Progenitor cell of endocrine pancreas (in vitro differentiated cells): ENCODE measurements around the gene ANKRD23. TPM values are rescaled to one million over a fixed set of nuclear protein-coding genes. Genes with fewer than 3 reads are reported as not detected.

Experiments used
- DNase-seq: peaks from one replicate; pipeline ENCODE4 v3.0.0; 2021; ENCODE audit warnings: low spot score; ENCODE audit not compliant: unreplicated experiment
- H3K27ac Mint-ChIP-seq: 2 replicates; pipeline ENCODE4 v1.8.0; 2021; ENCODE audit warnings: mild to moderate bottlenecking, moderate library complexity, mixed read lengths
- H3K27me3 Mint-ChIP-seq: 2 replicates; pipeline ENCODE4 v1.8.0; 2021; ENCODE audit warnings: mixed read lengths
- H3K36me3 Mint-ChIP-seq: 2 replicates; pipeline ENCODE4 v1.8.0; 2022; ENCODE audit warnings: mixed read lengths; ENCODE audit not compliant: insufficient read depth
- H3K4me1 Mint-ChIP-seq: 2 replicates; pipeline ENCODE4 v1.8.0; 2021; ENCODE audit warnings: low read depth, mixed read lengths
- H3K4me3 Mint-ChIP-seq: 2 replicates; pipeline ENCODE4 v1.8.0; 2021; ENCODE audit warnings: low read depth, mild to moderate bottlenecking, moderate library complexity, mixed read lengths
- H3K9me3 Mint-ChIP-seq: 2 replicates; pipeline ENCODE4 v1.8.0; 2021; ENCODE audit warnings: low read depth, mixed read lengths
- CTCF ChIP-seq: fragments of 200-600 bp; sonication (generic); IDR thresholded peaks from one replicate; pipeline ENCODE4 v1.5.0; 2021; ENCODE audit warnings: antibody characterized with exemption, mild to moderate bottlenecking; ENCODE audit not compliant: unreplicated experiment
- total RNA-seq: library from RNA; stranded (reverse); gene quantifications from 2 replicates; pipeline ENCODE4 v1.2.1, GENCODE V29; 2021

ANKRD23 gene
- total RNA-seq, 1 donor from 2014 or later: 8.3 TPM

- peaks cover 17% of the 10 kb centered on the region for H3K4me1 Mint-ChIP-seq
- TF ChIP-seq CTCF: no peak
- no peak overlapping the region for H3K27ac Mint-ChIP-seq
- H3K4me3 Mint-ChIP-seq: no peak overlapping the region
- no peak for DNase-seq
- H3K9me3 Mint-ChIP-seq: no peaks in the 10 kb centered on the region
- peaks cover 26% of the 10 kb centered on the region for H3K36me3 Mint-ChIP-seq
- no peaks in the 10 kb centered on the region for H3K27me3 Mint-ChIP-seq
These were observed 17.1 kb downstream of the ANKRD23 start for GRCh38 chr2:96826546-96827278.

- no peak overlapping the region for H3K27ac Mint-ChIP-seq
- H3K4me1 Mint-ChIP-seq: peaks cover 27% of the 10 kb centered on the region
- no peaks in the 10 kb centered on the region for H3K9me3 Mint-ChIP-seq
- peaks cover 22% of the 10 kb centered on the region for H3K36me3 Mint-ChIP-seq
- DNase-seq: no peak
- TF ChIP-seq CTCF: no peak
- H3K27me3 Mint-ChIP-seq: no peaks in the 10 kb centered on the region
- H3K4me3 Mint-ChIP-seq: no peak overlapping the region
These were observed 18.8 kb downstream of the ANKRD23 start for GRCh38 chr2:96825057-96825456.

DNA sequence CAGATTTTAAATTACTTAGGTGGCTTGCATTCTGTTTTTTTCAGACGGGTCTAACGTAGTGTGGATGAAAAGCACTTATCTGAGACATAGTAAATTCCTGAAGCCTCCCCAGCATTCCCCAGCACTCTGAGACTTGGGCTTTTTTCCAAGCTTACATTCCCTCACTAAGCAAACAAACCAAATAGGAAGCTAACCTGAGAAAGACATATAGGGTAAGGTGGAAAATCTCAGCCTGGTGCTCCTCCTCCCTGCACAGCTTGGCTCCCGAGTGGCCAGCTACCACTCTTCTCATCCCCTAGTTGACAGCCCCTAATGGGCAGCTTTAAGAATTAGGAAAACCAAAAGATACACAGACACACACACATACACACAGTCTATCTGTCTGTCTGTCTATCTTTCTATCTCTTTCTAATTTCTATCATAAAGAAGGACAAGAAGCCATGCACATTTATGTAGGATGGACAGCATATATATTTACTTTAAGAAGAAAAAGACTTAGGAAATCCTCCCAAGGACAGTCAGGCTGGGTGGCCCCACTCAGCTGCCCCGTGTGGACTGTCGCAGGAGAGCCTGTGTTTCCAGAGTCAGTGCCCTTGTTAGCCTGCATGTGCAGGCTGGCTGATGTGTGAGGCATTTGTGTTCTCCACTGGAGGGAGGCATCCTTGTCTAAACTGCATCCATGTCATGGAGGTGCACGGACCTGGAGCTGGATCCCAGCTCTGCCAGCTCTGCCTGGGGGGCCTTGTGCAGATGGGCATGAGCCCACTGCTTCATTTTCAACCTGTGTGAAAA is 19.5 kb downstream of the ANKRD23 start:
- H3K4me1 Mint-ChIP-seq: peaks cover 35% of the 10 kb centered on the region
- H3K36me3 Mint-ChIP-seq: peaks cover 18% of the 10 kb centered on the region
- no peaks in the 10 kb centered on the region for H3K9me3 Mint-ChIP-seq
- no peak overlapping the region for H3K4me3 Mint-ChIP-seq
- no peak for DNase-seq
- no peak overlapping the region for H3K27ac Mint-ChIP-seq
- TF ChIP-seq CTCF: no peak
- H3K27me3 Mint-ChIP-seq: no peaks in the 10 kb centered on the region

DNA sequence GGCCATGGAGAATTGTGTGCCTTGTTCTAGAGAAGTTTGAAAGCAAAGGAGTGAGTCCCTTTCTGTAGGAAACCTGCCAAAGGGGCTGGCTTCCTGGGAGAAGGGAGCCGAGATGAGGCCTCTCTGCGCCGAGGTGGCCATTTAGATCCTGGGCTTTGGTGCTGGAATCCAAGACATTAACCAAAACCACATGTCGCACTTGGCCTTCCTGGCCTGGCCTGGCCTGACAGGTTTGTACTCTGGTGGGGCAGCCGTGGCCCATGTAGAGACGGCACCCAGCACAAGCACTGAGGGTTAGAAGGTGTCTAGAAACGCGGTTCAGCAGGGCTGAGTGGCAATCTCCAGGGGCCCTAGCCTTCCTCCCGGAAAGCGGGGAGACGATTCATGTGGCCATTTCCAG is 20.6 kb downstream of the ANKRD23 start:
- H3K4me3 Mint-ChIP-seq: no peak overlapping the region
- TF ChIP-seq CTCF: no peak
- DNase-seq: no peak
- H3K36me3 Mint-ChIP-seq: peaks cover 13% of the 10 kb centered on the region
- peaks cover 46% of the 10 kb centered on the region for H3K4me1 Mint-ChIP-seq
- H3K9me3 Mint-ChIP-seq: no peaks in the 10 kb centered on the region
- no peaks in the 10 kb centered on the region for H3K27me3 Mint-ChIP-seq
- no peak overlapping the region for H3K27ac Mint-ChIP-seq

DNA sequence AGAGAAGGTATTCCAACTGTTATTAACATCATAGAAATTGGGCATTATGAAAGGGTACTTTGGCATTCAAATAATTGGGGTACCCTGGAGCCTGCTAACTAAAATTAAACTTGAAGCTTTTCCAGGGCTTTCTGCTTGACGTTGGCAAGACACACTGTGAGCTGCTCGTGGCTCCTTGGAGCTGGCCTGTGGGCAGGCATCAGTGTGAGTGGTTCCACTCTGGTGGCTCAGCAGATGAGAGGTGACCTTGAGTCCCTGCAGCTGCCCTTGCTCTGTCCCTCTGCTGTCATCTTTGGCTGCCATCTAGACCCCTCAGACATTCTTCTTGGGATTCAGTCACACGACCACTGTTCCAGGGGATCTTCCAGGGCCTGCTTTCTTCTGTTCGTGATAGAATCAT is 21.0 kb downstream of the ANKRD23 start:
- H3K4me1 Mint-ChIP-seq: peaks cover 50% of the 10 kb centered on the region
- H3K36me3 Mint-ChIP-seq: peaks cover 13% of the 10 kb centered on the region

More for the DNA sequence above, 21.0 kb downstream of the ANKRD23 start:
- Mint-ChIP-seq H3K9me3 (no peaks in the 10 kb centered on the region), H3K27ac (no peak overlapping the region), H3K27me3 (no peaks in the 10 kb centered on the region), H3K4me3 (no peak overlapping the region)
- no peak for TF ChIP-seq CTCF
- DNase-seq: no peak
